ENCODE results near the gene TNFAIP1. TPM values are rescaled to one million over a fixed set of nuclear protein-coding genes. Genes with fewer than 3 reads are reported as not detected.
A peak's percentile ranks its signal among the peaks of the same experiment; 100 is the strongest.
"Not testable (repeated sequence)": the region's sequence is repeated elsewhere in the genome, so short reads cannot be mapped to it uniquely, and the experiment has no call there.

TNFAIP1 gene, protein sequence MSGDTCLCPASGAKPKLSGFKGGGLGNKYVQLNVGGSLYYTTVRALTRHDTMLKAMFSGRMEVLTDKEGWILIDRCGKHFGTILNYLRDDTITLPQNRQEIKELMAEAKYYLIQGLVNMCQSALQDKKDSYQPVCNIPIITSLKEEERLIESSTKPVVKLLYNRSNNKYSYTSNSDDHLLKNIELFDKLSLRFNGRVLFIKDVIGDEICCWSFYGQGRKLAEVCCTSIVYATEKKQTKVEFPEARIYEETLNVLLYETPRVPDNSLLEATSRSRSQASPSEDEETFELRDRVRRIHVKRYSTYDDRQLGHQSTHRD
- total RNA-seq, result 10 to 100 TPM; 21.0 to 22.0 TPM

- CTCF ChIA-PET, result interaction anchor here (0.6 to 2.1 kb wide), 11 partner anchors 10 to 450 kb away, joined by 3 to 9 read pairs (median 3); partner anchors contain the start of gene POLDIP2
- peaks cover 6% of the 10 kb centered on the region for H3K36me3 Mint-ChIP-seq (ENCODE audit: low read depth)
- H3K4me1 Mint-ChIP-seq, result peaks cover 39% of the 10 kb centered on the region
These were observed at the start of gene TNFAIP1, which contains the start of gene IFT20 for GRCh38 chr17:28335201-28335958. TSS of gene TNFAIP1 (plus strand) at chr17:28335761. CDS start at chr17:28339522, 3,761 bp downstream. TSS of gene IFT20 (minus strand) at chr17:28335472. CDS start at chr17:28331985, 3,487 bp downstream.

DNA sequence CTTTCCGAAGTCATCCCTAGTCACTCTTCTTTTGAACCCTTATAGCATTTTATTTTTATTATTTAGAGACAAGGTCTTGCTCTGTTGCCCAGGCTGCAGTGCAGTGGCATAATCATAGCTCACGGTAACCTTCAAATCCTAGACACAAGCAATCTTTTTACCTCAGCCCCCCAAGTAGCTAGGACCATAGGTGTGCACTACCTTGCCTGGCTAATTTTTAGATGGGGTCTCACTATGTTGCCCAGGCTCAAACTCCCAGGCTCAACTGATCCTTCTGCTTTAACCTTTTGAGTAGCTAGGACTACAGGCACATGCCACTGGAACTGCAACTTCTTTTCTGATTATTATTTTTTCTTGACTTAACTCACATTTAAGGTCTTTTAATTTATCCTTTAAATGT, 49.6 kb upstream of the TNFAIP1 start:
- H3K9me3 Mint-ChIP-seq, result no peaks in the 10 kb centered on the region
- CTCF ChIA-PET, result no interaction called here
- H3K4me1 Mint-ChIP-seq, result no peaks in the 10 kb centered on the region
- no peak overlapping the region for H3K4me3 Mint-ChIP-seq
- no peaks in the 10 kb centered on the region for H3K36me3 Mint-ChIP-seq (ENCODE audit: low read depth)
- H3K27me3 Mint-ChIP-seq, result peaks cover 18% of the 10 kb centered on the region
- POLR2A ChIA-PET, result no interaction called here
- DNase-seq, result no peak
- H3K27ac Mint-ChIP-seq, result no peak overlapping the region

More at GRCh38 chr17:28335201-28335958, at the start of gene TNFAIP1, which contains the start of gene IFT20:
- POLR2A ChIA-PET, result interaction anchor here (0.7 to 1.5 kb wide), 2 partner anchors 22 to 49 kb away, joined by 4 to 9 read pairs; partner anchors contain the start of gene POLDIP2
- Mint-ChIP-seq H3K4me3 (peak within 1 kb of the TSS; percentile 85), H3K27ac (peak within 1 kb of the TSS; percentile 91), H3K9me3 (no peaks in the 10 kb centered on the region), H3K27me3 (no peaks in the 10 kb centered on the region)
- DNase-seq, result peak; percentile 99

GRCh38 chr17:28290703-28291102, 44.9 kb upstream of the TNFAIP1 start:
- Mint-ChIP-seq H3K36me3 (ENCODE audit: low read depth) (no peaks in the 10 kb centered on the region), H3K4me1 (no peaks in the 10 kb centered on the region), H3K27me3 (peaks cover 29% of the 10 kb centered on the region), H3K27ac (no peak overlapping the region), H3K9me3 (no peaks in the 10 kb centered on the region), H3K4me3 (no peak overlapping the region)
- CTCF ChIA-PET, result interaction anchor here (0.6 to 1.0 kb wide), 3 partner anchors 24 to 33 kb away, joined by 3 to 4 read pairs (median 3); no protein-coding TSS in a partner anchor
- POLR2A ChIA-PET, result interaction anchor here (0.7 kb wide), 1 partner anchor 15 kb away, joined by 3 read pairs; no protein-coding TSS in a partner anchor
- no peak for DNase-seq

DNA sequence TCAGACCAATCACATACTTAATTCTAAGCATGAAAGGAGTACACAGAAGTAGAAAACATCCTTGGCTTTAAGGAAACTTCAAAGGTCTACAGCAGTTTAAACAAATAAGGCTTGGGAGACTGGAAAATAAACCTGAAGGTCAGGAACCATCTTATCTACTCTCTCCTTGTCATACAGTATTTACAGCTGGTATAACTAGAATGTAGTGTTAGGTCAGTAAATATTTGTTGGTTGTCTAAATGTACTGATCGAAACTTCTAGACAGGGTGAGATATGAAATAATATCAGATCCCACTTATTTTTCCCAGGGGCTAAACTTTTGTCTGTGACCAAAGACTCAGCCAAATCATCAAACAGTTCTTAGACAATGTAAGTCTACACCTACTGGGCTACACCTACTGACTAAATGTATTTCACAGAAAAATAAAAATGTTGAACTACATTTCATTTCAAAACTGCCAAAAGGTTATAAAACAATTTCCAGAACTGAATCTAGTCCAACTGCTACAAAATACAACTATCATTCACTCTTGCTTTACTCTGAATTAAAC, 43.7 kb upstream of the TNFAIP1 start:
- Mint-ChIP-seq H3K4me3 (no peak overlapping the region), H3K36me3 (ENCODE audit: low read depth) (no peaks in the 10 kb centered on the region), H3K27ac (no peak overlapping the region), H3K27me3 (peaks cover 29% of the 10 kb centered on the region), H3K4me1 (no peaks in the 10 kb centered on the region), H3K9me3 (no peaks in the 10 kb centered on the region)
- DNase-seq, result no peak
- CTCF ChIA-PET, result no interaction called here
- POLR2A ChIA-PET, result no interaction called here

DNA sequence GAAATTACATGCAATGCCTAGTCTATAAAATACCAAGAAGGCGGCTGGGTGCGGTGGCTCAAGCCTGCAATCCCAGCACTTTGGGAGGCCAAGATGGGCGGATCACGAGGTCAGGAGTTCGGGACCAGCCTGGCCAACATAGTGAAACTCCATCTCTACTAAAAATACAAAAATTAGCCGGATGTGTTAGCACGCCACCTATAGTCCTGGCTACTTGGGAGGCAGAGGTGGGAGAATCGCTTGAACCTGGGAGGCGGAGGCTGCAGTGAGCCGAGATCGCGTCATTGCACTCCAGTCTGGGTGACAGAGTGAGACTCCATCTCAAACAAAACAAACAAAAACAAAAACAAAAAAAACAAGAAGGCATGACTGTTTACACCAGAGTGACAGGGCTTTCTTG, 42.7 kb upstream of the TNFAIP1 start:
- CTCF ChIA-PET, result interaction anchor here (1.6 kb wide), 1 partner anchor 27 kb away, joined by 3 read pairs; no protein-coding TSS in a partner anchor
- POLR2A ChIA-PET; H3K36me3 Mint-ChIP-seq (ENCODE audit: low read depth); DNase-seq; H3K27ac Mint-ChIP-seq; H3K4me1 Mint-ChIP-seq; H3K9me3 Mint-ChIP-seq; H3K4me3 Mint-ChIP-seq: not testable (repeated sequence)
- peaks cover 29% of the 10 kb centered on the region for H3K27me3 Mint-ChIP-seq

- Mint-ChIP-seq H3K4me1 (no peaks in the 10 kb centered on the region), H3K27me3 (peaks cover 29% of the 10 kb centered on the region), H3K9me3 (no peaks in the 10 kb centered on the region), H3K36me3 (ENCODE audit: low read depth) (no peaks in the 10 kb centered on the region), H3K4me3 (no peak overlapping the region), H3K27ac (no peak overlapping the region)
- DNase-seq, result no peak
- POLR2A ChIA-PET, result no interaction called here
- CTCF ChIA-PET, result interaction anchor here (1.2 to 1.6 kb wide), 2 partner anchors 24 to 28 kb away, joined by 3 read pairs; no protein-coding TSS in a partner anchor
These were observed 41.6 kb upstream of the TNFAIP1 start for GRCh38 chr17:28293994-28294393.

GRCh38 chr17:28295677-28296578, 39.6 kb upstream of the TNFAIP1 start:
- Mint-ChIP-seq H3K36me3 (ENCODE audit: low read depth) (no peaks in the 10 kb centered on the region), H3K27me3 (peaks cover 29% of the 10 kb centered on the region), H3K4me1 (no peaks in the 10 kb centered on the region), H3K9me3 (no peaks in the 10 kb centered on the region), H3K27ac (no peak overlapping the region), H3K4me3 (no peak overlapping the region)
- ChIA-PET POLR2A (no interaction called here), CTCF (no interaction called here)
- no peak for DNase-seq

GRCh38 chr17:28298449-28298848, 37.1 kb upstream of the TNFAIP1 start:
- H3K4me3 Mint-ChIP-seq, result no peak overlapping the region
- CTCF ChIA-PET, result interaction anchor here (0.6 kb wide), 1 partner anchor 323 kb away, joined by 3 read pairs; no protein-coding TSS in a partner anchor
- no peak for DNase-seq

GRCh38 chr17:28306954-28307401, 28.6 kb upstream of the TNFAIP1 start:
- Mint-ChIP-seq H3K9me3 (no peaks in the 10 kb centered on the region), H3K36me3 (ENCODE audit: low read depth) (no peaks in the 10 kb centered on the region), H3K4me1 (no peaks in the 10 kb centered on the region), H3K27ac (no peak overlapping the region), H3K27me3 (peaks cover 37% of the 10 kb centered on the region), H3K4me3 (no peak overlapping the region)
- ChIA-PET POLR2A (no interaction called here), CTCF (interaction anchor here (1.2 kb wide), 1 partner anchor 10 kb away, joined by 6 read pairs; no protein-coding TSS in a partner anchor)
- DNase-seq, result no peak

More at GRCh38 chr17:28298449-28298848, 37.1 kb upstream of the TNFAIP1 start:
- Mint-ChIP-seq H3K27ac (no peak overlapping the region), H3K4me1 (no peaks in the 10 kb centered on the region), H3K9me3 (no peaks in the 10 kb centered on the region), H3K27me3 (peaks cover 9% of the 10 kb centered on the region), H3K36me3 (ENCODE audit: low read depth) (no peaks in the 10 kb centered on the region)
- POLR2A ChIA-PET, result no interaction called here

DNA sequence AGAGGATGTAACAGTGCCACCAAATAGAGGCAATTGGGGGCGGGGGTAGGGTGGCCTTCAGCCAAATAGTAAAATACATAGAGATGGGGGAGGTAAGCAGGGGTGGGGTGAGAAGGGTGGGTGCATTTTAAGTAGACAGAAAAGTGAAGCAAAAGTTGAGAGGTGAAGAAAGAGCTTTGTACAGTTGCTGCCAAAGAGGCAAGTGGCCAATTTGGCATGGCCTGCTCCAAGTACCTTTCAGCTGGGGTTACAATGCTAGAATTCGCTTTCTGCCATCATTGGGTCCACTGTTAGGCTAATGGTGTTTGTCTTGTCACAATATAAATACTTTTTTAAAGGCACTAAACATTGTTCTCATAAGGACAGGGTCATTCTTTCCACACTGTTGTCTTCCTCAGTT, 21.7 kb upstream of the TNFAIP1 start:
- no peaks in the 10 kb centered on the region for H3K9me3 Mint-ChIP-seq
- ChIA-PET POLR2A (no interaction called here), CTCF (interaction anchor here (0.5 to 1.8 kb wide), 3 partner anchors 12 to 36 kb away, joined by 3 to 7 read pairs (median 3); no protein-coding TSS in a partner anchor)
- no peak overlapping the region for H3K27ac Mint-ChIP-seq
- no peaks in the 10 kb centered on the region for H3K36me3 Mint-ChIP-seq (ENCODE audit: low read depth)
- peaks cover 11% of the 10 kb centered on the region for H3K4me1 Mint-ChIP-seq
- H3K27me3 Mint-ChIP-seq, result peaks cover 11% of the 10 kb centered on the region
- DNase-seq, result no peak
- no peak overlapping the region for H3K4me3 Mint-ChIP-seq

DNA sequence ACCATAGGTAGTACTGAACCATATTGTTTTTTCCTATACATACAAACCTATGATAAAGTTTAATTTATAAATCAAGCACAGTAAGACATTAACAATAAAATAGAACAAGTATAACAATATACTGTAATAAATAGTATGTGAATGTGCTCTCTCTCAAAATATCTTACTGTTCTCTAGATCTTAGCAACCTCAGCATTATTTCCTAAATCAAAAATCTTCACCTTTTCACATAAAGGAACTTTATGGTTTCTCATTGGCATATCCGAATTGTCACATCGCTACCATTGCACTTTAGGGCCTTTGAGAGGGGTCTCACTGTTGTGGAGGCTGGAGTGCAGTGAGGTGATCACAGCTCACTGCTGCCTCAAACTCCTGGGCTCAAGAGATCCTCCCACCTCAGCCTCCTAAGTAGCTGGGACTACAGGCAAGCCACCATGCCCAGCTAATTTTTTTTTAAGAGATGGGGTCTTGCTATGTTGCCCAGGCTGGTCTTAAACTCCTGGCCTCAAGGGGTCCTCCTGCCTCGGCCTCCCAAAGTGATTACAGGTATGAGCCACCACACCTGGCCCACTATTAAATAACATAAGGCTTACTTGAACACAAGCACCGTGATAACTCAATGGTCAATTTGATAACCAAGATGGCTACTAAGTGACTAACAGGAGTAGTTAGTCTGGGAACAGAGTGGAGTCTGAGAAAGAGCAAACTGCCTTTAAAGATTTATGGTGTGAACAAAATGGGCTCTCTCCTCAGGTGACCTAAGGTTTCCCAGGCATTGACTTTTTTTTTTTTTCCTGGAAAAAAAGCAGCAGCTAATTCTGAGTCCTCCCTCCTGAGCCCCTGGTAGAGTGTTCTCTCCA, 19.5 kb upstream of the TNFAIP1 start:
- ChIA-PET CTCF (interaction anchor here (0.6 kb wide), 1 partner anchor 40 kb away, joined by 3 read pairs; no protein-coding TSS in a partner anchor), POLR2A (no interaction called here)
- Mint-ChIP-seq H3K9me3 (no peaks in the 10 kb centered on the region), H3K36me3 (ENCODE audit: low read depth) (no peaks in the 10 kb centered on the region), H3K4me3 (no peak overlapping the region), H3K27me3 (peaks cover 8% of the 10 kb centered on the region), H3K4me1 (peaks cover 26% of the 10 kb centered on the region), H3K27ac (no peak overlapping the region)
- no peak for DNase-seq
